ENCODE data around the gene ATG9B. TPM values are rescaled to one million over a fixed set of nuclear protein-coding genes. Genes with fewer than 3 reads are reported as not detected.

The ATG9B gene
- total RNA-seq = under 1 TPM in 2 of 4 donors, not detected in 2; 0.27 to 0.28 TPM

- H3K36me3 ChIP-seq = no peaks in the 10 kb centered on the region
- no peak within 1 kb of the TSS for H3K4me3 ChIP-seq
- no peaks in the 10 kb centered on the region for H3K9me3 ChIP-seq
- TF ChIP-seq CTCF (IDR thresholded peaks at IDR 0.05) (no peak), POLR2A (IDR thresholded peaks at IDR 0.05) (no peak)
- no peak for DNase-seq
- no peaks in the 10 kb centered on the region for H3K27me3 ChIP-seq
- H3K27ac ChIP-seq = no peak within 1 kb of the TSS
- peaks cover 0 to 10% (median 3%) of the 10 kb centered on the region in 4 donors for H3K4me1 ChIP-seq
These were observed at the start of gene ATG9B for GRCh38 chr7:151024435-151025056. TSS of gene ATG9B (minus strand) at chr7:151024494. CDS start at chr7:151024423, 71 bp downstream.

- TF ChIP-seq POLR2A (IDR thresholded peaks at IDR 0.05) (no peak), CTCF (IDR thresholded peaks at IDR 0.05) (no peak)
- Histone ChIP-seq H3K4me3 (no peak overlapping the region), H3K36me3 (peaks cover 0 to 77% (median 0%) of the 10 kb centered on the region in 3 donors), H3K27me3 (no peaks in the 10 kb centered on the region), H3K9me3 (no peaks in the 10 kb centered on the region), H3K27ac (no peak overlapping the region), H3K4me1 (peaks cover 0 to 9% (median 2%) of the 10 kb centered on the region in 4 donors)
- DNase-seq = no peak
These were observed 49.7 kb upstream of the ATG9B start for GRCh38 chr7:151073990-151074389.

- Histone ChIP-seq H3K4me3 (no peak overlapping the region), H3K36me3 (peaks cover 0 to 94% (median 0%) of the 10 kb centered on the region in 3 donors), H3K4me1 (no peaks in the 10 kb centered on the region), H3K27ac (no peak overlapping the region), H3K9me3 (no peaks in the 10 kb centered on the region), H3K27me3 (no peaks in the 10 kb centered on the region)
- TF ChIP-seq POLR2A (IDR thresholded peaks at IDR 0.05) (no peak), CTCF (IDR thresholded peaks at IDR 0.05) (no peak)
- no peak for DNase-seq
These were observed 47.0 kb upstream of the ATG9B start for GRCh38 chr7:151071032-151071866.

- H3K36me3 ChIP-seq = peaks cover 0 to 96% (median 0%) of the 10 kb centered on the region in 3 donors
These were observed 46.3 kb upstream of the ATG9B start for GRCh38 chr7:151070574-151070960.

More at GRCh38 chr7:151070574-151070960, 46.3 kb upstream of the ATG9B start:
- Histone ChIP-seq H3K4me1 (no peaks in the 10 kb centered on the region), H3K4me3 (no peak overlapping the region), H3K27me3 (no peaks in the 10 kb centered on the region), H3K9me3 (no peaks in the 10 kb centered on the region), H3K27ac (no peak overlapping the region)
- DNase-seq = no peak
- TF ChIP-seq POLR2A (IDR thresholded peaks at IDR 0.05) (no peak), CTCF (IDR thresholded peaks at IDR 0.05) (no peak)
